UCSD-AML1 (cell line): ENCODE data around the gene RPS15.
A peak's percentile ranks its signal among the peaks of the same experiment; 100 is the strongest.

Experiments used
- DNase-seq: peaks from one replicate; lab custom pipeline; 2025; ENCODE audit not compliant: unreplicated experiment; lab: John Stamatoyannopoulos, UW

The RPS15 gene

DNA sequence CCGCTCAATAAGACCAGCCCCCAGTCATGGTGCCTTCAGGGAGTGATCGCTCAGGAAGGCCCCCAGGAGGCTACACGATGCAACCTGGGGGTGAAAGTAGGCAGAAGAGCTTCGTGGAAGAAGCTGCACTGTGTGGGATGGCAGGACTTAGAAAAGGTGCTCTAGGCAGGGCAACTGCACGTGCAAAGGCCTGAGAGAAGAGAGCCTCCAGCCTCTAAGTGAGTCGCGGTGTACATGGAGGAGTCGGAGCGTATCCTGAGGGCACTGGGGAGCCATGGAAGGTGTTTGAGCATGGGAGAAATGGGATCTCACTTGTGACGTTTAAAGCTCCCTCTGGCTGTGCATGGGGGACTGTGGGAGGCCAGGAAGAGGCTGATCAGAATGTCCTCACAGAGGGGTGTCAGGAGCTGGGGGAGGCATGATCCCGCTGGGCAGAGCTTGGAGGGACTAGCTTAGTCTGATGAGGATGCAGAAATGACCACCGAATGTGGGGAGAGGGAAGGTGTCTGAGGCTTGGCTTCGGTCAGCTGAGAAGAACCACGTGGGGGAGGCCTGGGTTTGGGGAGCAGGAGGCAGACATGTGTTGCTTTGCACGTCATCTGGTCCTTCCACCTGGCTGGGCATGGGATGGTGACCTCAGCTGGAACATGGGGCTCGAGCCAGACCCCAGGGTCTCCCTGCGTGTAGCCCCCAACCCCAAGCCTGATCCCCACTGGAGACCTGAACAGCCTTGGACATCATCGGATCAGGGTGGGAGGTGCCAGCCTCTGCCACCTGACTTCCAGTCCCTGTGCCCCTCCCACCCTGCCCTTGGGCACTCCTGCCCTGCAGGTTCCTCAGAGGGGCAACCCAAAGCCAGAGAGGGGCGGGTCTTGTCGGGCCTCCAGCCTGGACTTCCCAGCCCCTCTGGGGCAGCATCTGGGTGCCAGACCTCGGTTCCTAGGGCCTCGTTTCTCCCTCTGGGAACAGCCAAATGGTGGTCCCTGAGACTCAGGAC, 12.8 kb downstream of the RPS15 start:
- DNase-seq: no peak

DNA sequence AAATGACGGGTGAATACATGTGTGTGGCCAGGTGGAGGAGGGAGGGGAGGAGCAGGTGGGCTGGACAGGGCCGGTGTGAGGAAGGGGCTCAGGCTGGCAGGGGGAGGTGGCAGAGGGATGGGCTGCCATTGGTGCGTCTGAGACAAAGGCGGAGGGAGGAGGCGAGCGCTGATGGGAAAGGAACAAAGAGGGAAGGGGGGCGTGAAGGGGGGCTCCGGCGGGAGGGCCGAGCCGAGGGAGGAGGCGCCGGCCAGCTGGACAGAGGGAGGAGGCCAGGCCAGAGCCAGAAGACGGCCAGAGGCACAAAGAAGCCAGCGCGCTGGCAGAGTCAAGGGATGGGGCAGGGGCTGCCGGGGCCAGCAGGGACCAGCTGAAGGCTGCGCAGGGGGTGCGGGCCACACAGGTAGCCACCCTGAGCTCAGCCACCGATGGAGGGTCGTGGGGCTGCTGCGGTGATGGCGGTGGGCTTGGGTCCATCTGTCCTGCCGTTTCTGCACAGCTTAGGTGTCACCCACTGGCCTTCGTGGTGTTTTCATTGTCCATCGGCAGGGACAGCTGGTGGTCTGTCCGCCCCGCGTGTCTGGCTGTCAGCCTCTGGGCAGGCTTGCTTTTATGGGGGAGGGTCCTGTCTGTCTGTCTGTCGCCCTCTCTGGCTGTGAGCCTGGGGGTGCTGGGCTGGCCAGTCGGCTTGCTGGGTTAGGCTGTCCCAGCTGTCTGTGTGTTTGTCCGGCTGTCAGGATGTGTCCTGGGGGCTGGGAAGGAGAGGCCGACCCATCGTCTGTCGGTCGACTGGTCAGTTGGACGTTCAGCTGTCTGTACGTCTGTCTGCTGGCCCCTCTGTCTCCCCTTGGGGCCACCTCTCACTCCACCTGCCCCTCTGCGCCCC, 14.0 kb downstream of the RPS15 start:
- no peak for DNase-seq

DNA sequence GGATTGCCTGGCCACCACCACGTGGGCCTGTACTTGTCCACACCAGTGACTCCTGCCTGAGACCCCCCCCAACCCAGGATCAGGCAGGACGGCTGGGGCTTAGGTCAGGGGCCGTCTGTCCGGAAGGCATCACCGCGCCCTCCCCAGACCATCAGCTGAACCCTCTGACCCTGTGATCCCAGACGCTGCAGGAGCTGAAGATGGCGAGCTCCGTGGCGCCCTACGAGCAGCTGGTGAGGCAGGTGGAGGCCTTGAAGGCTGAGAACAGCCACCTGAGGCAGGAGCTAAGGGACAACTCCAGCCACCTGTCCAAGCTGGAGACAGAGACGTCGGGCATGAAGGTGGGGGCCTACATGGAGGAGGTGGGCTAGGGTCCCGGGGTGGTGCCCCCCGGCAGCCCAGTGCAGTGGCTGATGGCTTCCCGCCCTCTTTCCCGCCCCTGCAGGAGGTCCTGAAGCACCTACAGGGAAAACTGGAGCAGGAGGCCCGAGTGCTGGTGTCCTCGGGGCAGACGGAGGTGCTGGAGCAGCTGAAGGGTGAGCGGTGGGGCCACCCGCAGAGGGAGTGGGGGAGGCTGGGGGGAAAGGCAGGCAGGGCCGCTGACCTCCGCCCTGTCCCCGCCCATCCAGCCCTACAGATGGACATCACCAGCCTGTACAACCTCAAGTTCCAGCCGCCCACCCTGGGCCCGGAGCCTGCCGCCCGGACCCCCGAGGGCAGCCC, 14.8 kb downstream of the RPS15 start:
- DNase-seq: no peak

DNA sequence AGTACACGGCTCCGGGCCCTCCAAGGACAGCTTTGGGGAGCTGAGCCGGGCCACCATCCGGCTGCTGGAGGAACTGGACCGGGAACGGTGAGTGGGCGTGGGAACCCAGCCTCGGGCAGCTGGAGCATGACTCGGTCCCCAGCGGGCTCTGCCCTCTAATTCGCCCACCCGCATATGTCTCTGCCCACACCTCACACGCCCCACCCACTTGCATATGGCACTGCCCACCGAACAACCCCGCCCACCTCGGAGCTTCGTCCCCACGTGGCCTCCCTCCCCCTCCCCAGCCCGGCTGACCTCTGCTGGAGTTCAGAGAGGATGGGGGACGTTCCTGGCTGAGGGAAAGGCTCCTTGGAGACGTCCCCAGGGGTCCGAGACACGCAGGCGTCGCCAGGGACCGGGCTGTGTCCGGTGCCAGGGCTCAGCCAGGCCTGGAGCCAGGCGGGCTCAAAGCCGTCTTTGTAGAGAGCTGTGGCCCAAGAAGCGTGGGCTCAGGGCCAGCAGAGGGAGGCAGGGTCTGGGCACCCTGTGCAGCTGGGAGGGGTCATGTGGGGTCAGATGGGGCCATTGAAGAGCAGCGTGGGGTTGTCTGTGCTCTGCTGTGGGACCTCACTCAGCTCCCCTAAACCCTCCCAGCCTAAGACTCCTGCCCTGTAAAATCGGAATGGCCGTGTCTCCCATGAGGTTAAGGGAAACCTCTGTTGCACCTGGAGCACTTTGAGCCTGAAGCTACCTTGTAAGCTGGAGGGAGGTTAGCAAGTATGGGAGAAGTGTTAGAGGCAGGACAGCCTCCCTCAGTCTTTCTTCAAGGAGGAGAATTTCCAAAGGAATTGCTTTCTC, 15.5 kb downstream of the RPS15 start:
- peak; percentile 25 for DNase-seq

DNA sequence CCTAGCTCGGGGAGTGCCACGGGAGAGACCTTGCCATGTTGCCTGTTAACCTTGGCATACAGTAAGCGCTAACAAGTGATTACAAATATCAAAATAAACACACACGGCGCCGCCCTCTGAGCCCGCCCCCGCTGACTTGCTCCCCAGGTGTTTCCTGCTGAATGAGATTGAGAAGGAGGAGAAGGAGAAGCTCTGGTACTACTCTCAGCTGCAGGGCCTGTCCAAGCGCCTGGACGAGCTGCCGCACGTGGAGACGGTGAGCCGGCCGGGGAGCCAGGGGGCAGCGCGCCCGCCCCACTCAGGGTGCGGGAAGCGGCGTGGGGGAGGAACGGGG, 16.8 kb downstream of the RPS15 start:
- DNase-seq: peak; percentile 36

DNA sequence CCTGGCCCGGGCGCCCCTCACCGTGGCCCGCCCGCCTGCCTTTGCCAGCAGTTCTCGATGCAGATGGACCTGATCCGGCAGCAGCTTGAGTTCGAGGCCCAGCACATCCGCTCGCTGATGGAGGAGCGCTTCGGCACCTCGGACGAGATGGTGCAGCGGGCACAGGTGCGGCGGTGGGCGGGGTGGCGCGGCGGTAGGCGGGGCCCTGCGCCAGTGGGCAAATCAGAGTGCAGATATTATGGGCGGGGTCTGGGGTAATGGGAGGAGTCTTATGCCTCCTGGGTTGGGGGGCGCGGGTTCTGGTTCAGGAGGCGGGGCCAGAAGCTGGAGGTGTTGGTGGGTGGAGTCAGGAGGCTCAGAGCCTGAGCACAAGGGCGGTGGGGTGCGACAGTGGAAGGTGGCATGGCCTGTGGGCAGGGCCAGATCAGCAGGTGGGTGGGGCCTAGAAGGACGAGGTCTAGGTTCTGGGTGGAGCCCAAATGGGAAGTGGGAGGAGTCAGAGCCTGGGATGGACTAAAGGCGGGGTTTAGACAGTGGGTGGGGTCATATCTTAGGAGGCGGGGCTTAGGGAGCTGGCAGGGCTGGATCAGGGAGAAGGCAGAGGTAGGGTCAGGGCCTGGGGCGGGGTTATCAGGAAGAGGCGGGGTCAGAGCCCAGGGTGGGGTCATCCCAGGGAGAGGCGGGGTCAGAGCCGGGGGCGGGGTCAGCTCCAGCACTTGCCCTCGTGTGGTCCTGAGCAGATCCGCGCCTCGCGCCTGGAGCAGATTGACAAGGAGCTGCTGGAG, 17.3 kb downstream of the RPS15 start:
- DNase-seq: peak; percentile 81

DNA sequence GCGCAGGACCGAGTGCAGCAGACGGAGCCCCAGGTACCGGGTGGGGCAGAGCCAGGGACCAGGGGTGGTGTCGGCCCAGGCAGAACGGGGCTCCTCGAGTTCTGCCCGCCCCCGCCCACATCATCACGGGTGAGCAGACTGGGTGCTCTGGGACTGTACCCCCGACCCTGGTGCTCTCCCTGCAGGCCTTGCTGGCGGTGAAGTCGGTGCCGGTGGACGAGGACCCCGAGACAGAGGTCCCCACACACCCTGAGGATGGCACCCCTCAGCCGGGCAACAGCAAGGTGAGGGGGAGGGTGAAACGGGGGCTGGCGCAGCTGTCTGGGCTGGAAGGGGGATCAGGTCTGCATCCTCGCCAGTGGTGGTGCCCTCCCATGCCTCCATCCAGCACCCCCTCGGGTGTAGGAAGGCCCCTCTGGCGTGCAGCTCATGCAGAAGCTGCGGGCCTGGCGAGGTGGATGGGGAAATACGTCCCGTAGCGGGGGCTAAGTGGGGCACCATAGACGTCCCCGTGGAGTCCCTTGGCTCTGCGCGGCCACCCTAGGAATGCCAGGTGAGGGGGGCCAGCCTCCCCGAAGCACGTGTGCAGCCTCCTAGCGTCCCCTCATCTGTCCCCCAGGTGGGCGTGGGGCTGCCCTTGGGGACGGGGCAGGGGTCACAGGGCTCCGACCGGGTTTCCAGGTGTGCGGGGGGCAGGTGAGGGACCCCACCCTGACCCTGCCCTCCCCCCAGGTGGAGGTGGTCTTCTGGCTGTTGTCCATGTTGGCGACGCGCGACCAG, 18.1 kb downstream of the RPS15 start:
- no peak for DNase-seq

DNA sequence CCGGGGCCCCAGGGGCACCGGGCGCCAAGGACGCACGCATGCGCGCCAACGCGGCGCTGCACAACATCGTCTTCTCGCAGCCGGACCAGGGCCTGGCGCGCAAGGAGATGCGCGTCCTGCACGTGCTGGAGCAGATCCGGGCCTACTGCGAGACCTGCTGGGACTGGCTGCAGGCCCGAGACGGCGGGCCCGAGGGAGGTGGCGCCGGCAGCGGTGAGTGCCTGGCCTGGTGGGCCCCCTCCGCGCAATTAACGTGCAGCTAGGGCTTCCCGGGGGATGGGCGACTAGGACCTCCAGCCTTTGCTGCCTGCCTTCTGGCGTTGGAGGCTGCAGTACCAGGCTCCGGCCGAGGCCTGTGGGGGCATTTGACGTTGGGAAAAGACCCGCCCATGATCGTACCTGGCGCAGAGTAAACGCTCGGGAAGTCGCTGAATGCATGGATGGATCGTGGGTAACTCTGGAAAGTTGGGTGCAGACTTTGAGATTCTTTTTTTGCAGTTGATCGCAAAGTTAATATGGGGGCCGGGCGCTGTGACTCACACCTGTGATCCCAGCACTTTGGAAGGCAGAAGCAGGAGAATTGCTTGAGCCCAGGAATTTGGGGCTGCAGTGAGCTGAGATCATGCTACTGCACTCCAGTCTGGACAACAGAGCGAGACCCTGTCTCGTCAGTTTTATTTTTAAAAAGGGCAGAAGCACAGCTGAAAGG, 19.0 kb downstream of the RPS15 start:
- no peak for DNase-seq

DNA sequence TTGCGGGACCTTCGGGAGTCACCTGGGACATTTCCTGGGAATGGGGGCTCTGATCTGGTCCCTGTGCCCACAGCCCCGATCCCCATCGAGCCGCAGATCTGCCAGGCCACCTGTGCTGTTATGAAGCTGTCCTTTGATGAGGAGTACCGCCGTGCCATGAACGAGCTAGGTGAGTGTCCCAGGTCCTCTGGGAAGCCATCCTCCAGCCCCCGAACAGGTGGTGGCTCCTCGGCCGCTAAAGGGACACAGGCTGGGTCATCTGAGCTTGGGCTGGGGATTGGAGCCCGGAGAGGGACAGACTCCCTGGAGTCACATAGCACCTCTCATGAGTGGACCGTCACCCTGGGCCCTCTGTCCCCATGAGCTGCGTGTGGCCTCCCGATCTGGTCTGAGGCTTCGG, 19.7 kb downstream of the RPS15 start:
- DNase-seq: no peak

DNA sequence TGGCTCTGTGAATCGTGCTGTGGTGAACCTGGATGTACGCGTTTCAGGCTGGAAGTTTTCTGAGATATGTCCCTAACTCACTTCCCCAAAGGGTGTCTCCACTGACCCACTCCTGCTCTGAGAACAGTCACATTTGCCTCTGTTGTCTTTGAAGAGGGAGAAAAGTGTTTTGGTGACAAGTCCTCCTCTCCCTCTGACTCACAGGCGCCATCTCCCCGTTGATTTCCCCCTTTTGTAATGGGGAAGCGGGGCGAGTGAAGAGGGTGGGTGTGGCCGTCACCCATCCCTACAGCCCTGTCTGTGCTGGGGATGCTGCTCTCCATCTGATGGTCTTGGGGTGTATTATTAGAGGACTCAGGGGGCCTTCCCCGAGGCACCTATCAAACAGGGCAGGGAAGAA, 21.3 kb downstream of the RPS15 start:
- DNase-seq: no peak

DNA sequence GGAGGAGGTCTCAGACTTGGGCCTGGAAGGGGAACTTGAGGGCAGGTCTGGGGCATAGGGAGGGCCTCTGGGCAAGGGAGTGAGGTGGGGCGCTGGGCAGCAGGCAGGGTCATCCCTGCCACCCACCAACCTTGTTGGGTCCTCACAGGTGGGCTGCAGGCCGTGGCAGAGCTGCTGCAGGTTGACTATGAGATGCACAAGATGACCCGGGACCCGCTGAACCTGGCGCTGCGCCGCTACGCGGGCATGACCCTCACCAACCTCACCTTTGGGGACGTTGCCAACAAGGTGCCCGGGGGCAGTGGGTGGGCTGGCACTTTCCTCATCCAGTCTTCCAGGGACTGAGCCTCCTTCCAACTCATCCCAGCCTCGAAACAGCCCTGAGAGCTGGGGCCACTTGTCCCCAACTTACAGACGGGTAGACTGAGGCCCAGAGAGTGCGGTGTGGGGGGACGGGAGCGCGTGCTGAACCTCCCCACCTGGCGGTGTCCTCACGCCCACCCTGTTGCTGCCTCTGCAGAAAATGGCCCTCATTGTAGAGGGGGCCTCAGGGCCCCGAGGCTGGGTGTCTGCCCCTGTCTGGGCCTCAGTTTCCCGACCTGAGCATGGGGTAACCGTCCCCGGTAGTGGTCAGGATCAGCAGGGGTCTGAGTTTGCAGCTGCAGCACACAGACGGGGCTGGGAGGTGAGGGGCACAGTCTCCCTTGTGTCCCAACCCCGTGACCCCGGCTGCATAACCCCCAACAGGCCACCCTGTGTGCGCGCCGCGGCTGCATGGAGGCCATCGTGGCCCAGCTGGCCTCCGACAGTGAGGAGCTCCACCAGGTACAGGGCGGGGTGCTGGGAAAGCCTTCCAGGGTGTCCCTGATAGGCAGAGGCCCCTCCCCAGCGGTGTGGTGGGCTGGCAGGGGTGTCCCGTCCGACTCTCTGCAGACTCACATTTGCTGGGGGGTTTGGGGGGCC, 22.1 kb downstream of the RPS15 start:
- DNase-seq: no peak

DNA sequence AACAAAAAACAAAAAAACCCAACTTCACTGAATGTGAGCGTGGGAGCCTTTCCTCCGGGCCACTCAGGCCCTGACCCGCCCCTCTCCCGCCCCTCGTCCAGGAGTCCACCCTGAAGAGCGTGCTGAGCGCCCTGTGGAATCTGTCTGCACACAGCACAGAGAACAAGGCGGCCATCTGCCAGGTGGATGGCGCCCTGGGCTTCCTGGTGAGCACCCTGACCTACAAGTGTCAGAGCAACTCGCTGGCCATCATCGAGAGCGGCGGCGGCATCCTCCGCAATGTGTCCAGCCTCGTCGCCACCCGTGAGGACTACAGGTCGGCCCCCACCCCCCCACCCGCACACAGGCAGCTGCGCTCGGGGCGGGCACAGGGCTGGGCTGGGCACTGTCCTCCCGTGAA, 23.7 kb downstream of the RPS15 start:
- DNase-seq: no peak

DNA sequence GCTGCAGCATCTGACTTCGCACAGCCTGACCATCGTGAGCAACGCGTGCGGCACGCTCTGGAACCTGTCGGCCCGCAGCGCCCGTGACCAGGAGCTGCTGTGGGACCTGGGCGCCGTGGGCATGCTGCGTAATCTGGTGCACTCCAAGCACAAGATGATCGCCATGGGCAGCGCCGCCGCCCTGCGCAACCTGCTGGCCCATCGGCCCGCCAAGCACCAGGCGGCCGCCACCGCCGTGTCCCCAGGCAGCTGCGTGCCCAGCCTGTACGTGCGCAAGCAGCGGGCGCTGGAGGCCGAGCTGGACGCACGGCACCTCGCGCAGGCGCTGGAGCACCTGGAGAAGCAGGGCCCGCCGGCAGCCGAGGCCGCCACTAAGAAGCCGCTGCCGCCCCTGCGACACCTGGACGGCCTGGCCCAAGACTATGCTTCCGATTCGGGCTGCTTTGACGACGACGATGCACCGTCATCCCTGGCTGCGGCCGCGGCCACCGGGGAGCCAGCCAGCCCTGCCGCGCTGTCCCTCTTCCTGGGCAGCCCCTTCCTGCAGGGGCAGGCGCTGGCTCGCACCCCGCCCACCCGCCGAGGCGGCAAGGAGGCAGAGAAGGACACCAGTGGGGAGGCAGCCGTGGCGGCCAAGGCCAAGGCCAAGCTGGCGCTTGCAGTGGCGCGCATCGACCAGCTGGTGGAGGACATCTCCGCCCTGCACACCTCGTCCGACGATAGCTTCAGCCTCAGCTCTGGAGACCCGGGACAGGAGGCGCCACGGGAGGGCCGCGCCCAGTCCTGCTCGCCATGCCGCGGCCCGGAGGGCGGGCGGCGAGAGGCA, 27.2 kb downstream of the RPS15 start:
- no peak for DNase-seq

DNA sequence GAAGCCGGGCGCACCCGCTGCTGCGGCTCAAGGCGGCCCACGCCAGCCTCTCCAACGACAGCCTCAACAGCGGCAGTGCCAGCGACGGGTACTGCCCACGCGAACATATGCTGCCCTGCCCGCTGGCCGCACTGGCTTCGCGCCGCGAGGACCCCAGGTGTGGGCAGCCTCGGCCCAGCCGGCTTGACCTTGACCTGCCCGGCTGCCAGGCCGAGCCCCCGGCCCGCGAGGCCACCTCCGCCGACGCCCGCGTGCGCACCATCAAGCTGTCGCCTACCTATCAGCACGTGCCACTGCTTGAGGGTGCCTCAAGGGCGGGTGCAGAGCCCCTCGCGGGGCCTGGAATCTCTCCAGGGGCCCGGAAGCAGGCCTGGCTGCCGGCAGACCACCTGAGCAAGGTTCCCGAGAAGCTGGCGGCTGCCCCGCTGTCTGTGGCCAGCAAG, 27.8 kb downstream of the RPS15 start:
- no peak for DNase-seq

DNA sequence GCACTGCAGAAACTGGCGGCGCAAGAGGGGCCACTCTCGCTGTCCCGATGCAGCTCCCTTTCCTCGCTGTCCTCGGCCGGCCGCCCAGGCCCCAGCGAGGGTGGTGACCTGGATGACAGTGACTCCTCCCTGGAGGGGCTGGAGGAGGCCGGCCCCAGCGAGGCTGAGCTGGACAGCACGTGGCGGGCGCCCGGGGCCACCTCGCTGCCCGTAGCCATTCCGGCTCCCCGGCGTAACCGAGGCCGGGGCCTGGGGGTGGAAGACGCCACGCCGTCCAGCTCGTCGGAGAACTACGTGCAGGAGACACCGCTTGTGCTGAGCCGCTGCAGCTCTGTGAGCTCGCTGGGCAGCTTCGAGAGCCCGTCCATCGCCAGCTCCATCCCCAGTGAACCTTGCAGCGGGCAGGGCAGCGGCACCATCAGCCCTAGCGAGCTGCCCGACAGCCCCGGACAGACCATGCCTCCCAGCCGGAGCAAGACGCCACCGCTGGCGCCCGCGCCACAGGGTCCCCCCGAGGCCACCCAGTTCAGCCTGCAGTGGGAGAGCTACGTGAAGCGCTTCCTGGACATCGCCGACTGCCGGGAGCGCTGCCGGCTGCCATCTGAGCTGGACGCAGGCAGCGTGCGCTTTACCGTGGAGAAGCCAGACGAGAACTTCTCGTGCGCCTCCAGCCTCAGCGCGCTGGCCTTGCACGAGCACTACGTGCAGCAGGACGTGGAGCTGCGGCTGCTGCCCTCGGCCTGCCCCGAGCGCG, 28.4 kb downstream of the RPS15 start:
- no peak for DNase-seq

DNA sequence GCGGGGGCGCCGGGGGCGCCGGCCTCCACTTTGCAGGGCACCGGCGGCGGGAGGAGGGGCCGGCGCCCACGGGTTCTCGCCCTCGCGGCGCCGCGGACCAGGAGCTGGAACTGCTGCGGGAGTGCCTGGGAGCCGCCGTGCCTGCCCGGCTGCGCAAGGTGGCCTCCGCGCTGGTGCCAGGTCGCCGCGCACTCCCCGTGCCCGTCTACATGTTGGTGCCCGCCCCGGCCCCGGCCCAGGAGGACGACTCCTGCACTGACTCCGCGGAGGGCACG, 29.0 kb downstream of the RPS15 start:
- no peak for DNase-seq
